ENCODE results near the gene ETFB. TPM values are rescaled to one million over a fixed set of nuclear protein-coding genes. Genes with fewer than 3 reads are reported as not detected.

ETFB gene
- total RNA-seq, result 84.9 and 86.9 TPM in 2 replicates

GRCh38 chr19:51365965-51366388, at the start of gene ETFB:
ETFB (minus strand) TSS chr19:51366388; CDS start chr19:51366326, 62 bp downstream.

GRCh38 chr19:51387924-51388389, 21.8 kb upstream of the ETFB start, which contains the start of gene LIM2:
LIM2 (minus strand) TSS chr19:51387974; CDS start chr19:51387443, 531 bp downstream.

GRCh38 chr19:51372649-51373504, 6.7 kb upstream of the ETFB start, which contains the start of gene NKG7:
NKG7 (minus strand) TSS chr19:51372654; CDS start chr19:51372535, 119 bp downstream.

GRCh38 chr19:51368366-51369282, 2.4 kb upstream of the ETFB start, which contains the start of gene CLDND2:
CLDND2 (minus strand) TSS chr19:51369003; CDS start chr19:51368577, 426 bp downstream.

GRCh38 chr19:51341976-51342580, 24.1 kb downstream of the ETFB start, which contains the start of gene VSIG10L:
VSIG10L (minus strand) TSS chr19:51342139; CDS start chr19:51342124, 15 bp downstream.

DNA sequence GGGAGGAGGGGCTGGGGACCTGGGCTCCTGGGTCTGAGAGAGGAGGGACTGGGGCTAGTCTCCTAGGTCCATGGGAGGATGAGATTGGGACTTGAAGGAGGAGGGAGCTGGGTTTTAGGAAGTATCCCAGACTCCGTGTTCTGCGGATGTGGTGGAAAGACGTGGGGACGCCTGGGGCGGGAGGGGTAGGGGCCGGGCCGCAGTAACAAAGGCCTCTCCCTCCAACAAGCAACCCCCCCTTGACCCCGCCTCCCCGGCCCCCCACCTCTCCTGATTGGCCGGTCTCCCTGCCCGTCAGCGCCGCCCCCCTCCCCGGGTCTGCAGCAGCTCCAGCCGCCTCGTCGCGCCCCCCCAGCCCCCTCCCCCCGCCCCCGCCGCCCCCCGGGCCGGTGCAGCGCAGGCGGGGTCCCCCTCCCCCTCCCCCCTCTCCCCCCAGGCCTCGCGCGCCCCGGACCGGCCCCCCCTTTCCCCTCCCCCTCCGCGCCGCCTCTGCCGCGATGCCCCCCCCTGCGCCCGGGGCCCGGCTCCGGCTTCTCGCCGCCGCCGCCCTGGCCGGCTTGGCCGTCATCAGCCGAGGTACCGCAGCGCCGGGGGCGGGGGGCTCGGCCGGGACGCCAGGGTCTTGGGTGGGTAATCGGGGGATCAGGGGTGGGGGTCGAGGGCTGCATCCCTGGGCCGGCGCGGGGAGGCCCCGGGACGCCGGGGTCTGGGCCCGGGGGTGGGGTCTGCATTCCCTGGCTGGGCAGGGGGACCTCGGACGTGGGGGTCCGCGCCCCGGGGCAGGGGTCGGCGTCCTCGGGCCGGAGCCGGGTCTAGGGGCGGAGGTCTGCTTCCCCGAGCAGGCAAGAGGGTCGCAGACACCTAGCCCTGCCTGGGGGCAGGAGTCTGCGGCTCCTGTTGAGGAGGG, 54.6 kb downstream of the ETFB start, which contains the start of gene IGLON5:
IGLON5 (plus strand) TSS at position 294 of the 907 bp plus-strand sequence; CDS start at position 498, 204 bp downstream.

Other genes with a start within 250 kb of the ETFB start
- not detected in 2 replicates for gene SIGLEC9, start 241.5 kb downstream of the ETFB start, total RNA-seq
- not detected in 2 replicates for gene SIGLEC7, start 224.1 kb downstream of the ETFB start, total RNA-seq
- not detected in 2 replicates for gene CD33, start 141.3 kb downstream of the ETFB start, total RNA-seq
- not detected in 2 replicates for gene SIGLECL1, start 115.3 kb downstream of the ETFB start, total RNA-seq
- gene IGLON5, start 54.7 kb downstream of the ETFB start, total RNA-seq, result under 0.01 TPM in 1 of 2 replicates, not detected in the other
- gene VSIG10L, start 24.2 kb downstream of the ETFB start, total RNA-seq, result 0.52 and 0.97 TPM in 2 replicates
- not detected in 2 replicates for gene CLDND2, start 2.6 kb upstream of the ETFB start, total RNA-seq
- gene NKG7, start 6.3 kb upstream of the ETFB start, total RNA-seq, result not detected in 2 replicates
- not detected in 2 replicates for gene LIM2, start 21.6 kb upstream of the ETFB start, total RNA-seq
- not detected in 2 replicates for gene C19orf84, start 24.2 kb upstream of the ETFB start, total RNA-seq
- not detected in 2 replicates for gene SIGLEC10, start 51.3 kb upstream of the ETFB start, total RNA-seq
- gene SIGLEC8, start 92.1 kb upstream of the ETFB start, total RNA-seq, result not detected in 2 replicates
- not detected in 2 replicates for gene CEACAM18, start 112.2 kb upstream of the ETFB start, total RNA-seq
- gene SIGLEC12, start 135.4 kb upstream of the ETFB start, total RNA-seq, result not detected in 2 replicates
- not detected in 2 replicates for gene SIGLEC6, start 165.3 kb upstream of the ETFB start, total RNA-seq
- gene ZNF175, start 204.9 kb upstream of the ETFB start, total RNA-seq, result 12.2 and 16.4 TPM in 2 replicates

Measured in articular chondrocyte of knee joint (primary cell).